ENCODE data around the gene PLEKHM3. TPM values are rescaled to one million over a fixed set of nuclear protein-coding genes. Genes with fewer than 3 reads are reported as not detected.

The PLEKHM3 gene
- polyA plus RNA-seq, 3 donors from 2014 or later = 2.8 to 6.5 (median 3.1) TPM

GRCh38 chr2:207782238-207783030, 242.9 kb downstream of the PLEKHM3 start:
- H3K9me3 Mint-ChIP-seq = no peaks in the 10 kb centered on the region
- peaks cover 2 to 11% (median 2%) of the 10 kb centered on the region in 3 donors for H3K27me3 Mint-ChIP-seq (ENCODE audit: low read depth in 3 of 3)
- H3K4me1 Mint-ChIP-seq = no peaks in the 10 kb centered on the region

GRCh38 chr2:207779523-207779922, 245.8 kb downstream of the PLEKHM3 start:
- Mint-ChIP-seq H3K4me3 (no peak overlapping the region), H3K27ac (no peak overlapping the region), H3K4me1 (no peaks in the 10 kb centered on the region), H3K36me3 (no peaks in the 10 kb centered on the region), H3K27me3 (ENCODE audit: low read depth in 3 of 3) (peaks cover 0 to 13% (median 1%) of the 10 kb centered on the region in 3 donors), H3K9me3 (no peaks in the 10 kb centered on the region)
- DNase-seq = no peak

More at GRCh38 chr2:207782238-207783030, 242.9 kb downstream of the PLEKHM3 start:
- no peak overlapping the region for H3K27ac Mint-ChIP-seq
- H3K4me3 Mint-ChIP-seq = no peak overlapping the region
- H3K36me3 Mint-ChIP-seq = no peaks in the 10 kb centered on the region
- no peak for DNase-seq

GRCh38 chr2:207778298-207778882, 246.9 kb downstream of the PLEKHM3 start:
- Mint-ChIP-seq H3K27ac (no peak overlapping the region), H3K27me3 (ENCODE audit: low read depth in 3 of 3) (peaks cover 0 to 10% (median 0%) of the 10 kb centered on the region in 3 donors), H3K4me3 (no peak overlapping the region), H3K36me3 (no peaks in the 10 kb centered on the region), H3K9me3 (no peaks in the 10 kb centered on the region), H3K4me1 (no peaks in the 10 kb centered on the region)
- no peak for DNase-seq

- Mint-ChIP-seq H3K27ac (no peak overlapping the region), H3K4me1 (no peaks in the 10 kb centered on the region), H3K36me3 (no peaks in the 10 kb centered on the region), H3K4me3 (no peak overlapping the region), H3K27me3 (ENCODE audit: low read depth in 3 of 3) (peaks cover 0 to 10% (median 0%) of the 10 kb centered on the region in 3 donors), H3K9me3 (no peaks in the 10 kb centered on the region)
- no peak for DNase-seq
These were observed 248.2 kb downstream of the PLEKHM3 start for GRCh38 chr2:207777124-207777523.

GRCh38 chr2:207775473-207775872, 249.9 kb downstream of the PLEKHM3 start:
- DNase-seq = no peak
- Mint-ChIP-seq H3K36me3 (no peaks in the 10 kb centered on the region), H3K27ac (peak overlapping the region in 1 of 6 donors; percentile 1), H3K4me1 (peaks cover 5 to 7% of the 10 kb centered on the region in 2 donors), H3K27me3 (ENCODE audit: low read depth in 3 of 3) (peaks cover 0 to 7% (median 5%) of the 10 kb centered on the region in 3 donors), H3K9me3 (no peaks in the 10 kb centered on the region), H3K4me3 (no peak overlapping the region)

- Mint-ChIP-seq H3K4me1 (peaks cover 21 to 26% of the 10 kb centered on the region in 2 donors), H3K4me3 (no peak overlapping the region), H3K36me3 (no peaks in the 10 kb centered on the region), H3K27me3 (ENCODE audit: low read depth in 3 of 3) (peaks cover 8 to 11% (median 8%) of the 10 kb centered on the region in 3 donors), H3K27ac (no peak overlapping the region), H3K9me3 (no peaks in the 10 kb centered on the region)
- no peak for DNase-seq
These were observed 252.5 kb downstream of the PLEKHM3 start for GRCh38 chr2:207772844-207773205.

GRCh38 chr2:207772081-207772843, 253.1 kb downstream of the PLEKHM3 start:
- no peak for DNase-seq
- no peaks in the 10 kb centered on the region for H3K9me3 Mint-ChIP-seq
- H3K4me3 Mint-ChIP-seq = peak overlapping the region in 3 of 5 donors; percentile 10 to 49 (median 43)
- H3K27ac Mint-ChIP-seq = peak overlapping the region in 1 of 6 donors; percentile 26
- no peaks in the 10 kb centered on the region for H3K36me3 Mint-ChIP-seq
- H3K27me3 Mint-ChIP-seq (ENCODE audit: low read depth in 3 of 3) = peaks cover 8 to 14% (median 10%) of the 10 kb centered on the region in 3 donors
- peaks cover 27 to 32% of the 10 kb centered on the region in 2 donors for H3K4me1 Mint-ChIP-seq

- Mint-ChIP-seq H3K4me1 (peaks cover 31 to 40% of the 10 kb centered on the region in 2 donors), H3K27me3 (ENCODE audit: low read depth in 3 of 3) (peaks cover 10 to 15% (median 13%) of the 10 kb centered on the region in 3 donors), H3K9me3 (no peaks in the 10 kb centered on the region), H3K27ac (no peak overlapping the region), H3K36me3 (no peaks in the 10 kb centered on the region), H3K4me3 (peak overlapping the region in 4 of 5 donors; percentile 33 to 97 (median 62))
- DNase-seq = no peak
These were observed 253.9 kb downstream of the PLEKHM3 start for GRCh38 chr2:207771421-207771820.

Other genes with a start within 250 kb of the PLEKHM3 start
- gene CRYGD, start 99.0 kb upstream of the PLEKHM3 start, polyA plus RNA-seq = not detected
- gene CRYGC, start 104.3 kb upstream of the PLEKHM3 start, polyA plus RNA-seq = not detected
- not detected for gene CRYGB, start 120.6 kb upstream of the PLEKHM3 start, polyA plus RNA-seq
- gene CRYGA, start 138.1 kb upstream of the PLEKHM3 start, polyA plus RNA-seq = not detected
- gene C2orf80, start 164.5 kb upstream of the PLEKHM3 start, polyA plus RNA-seq = not detected
- 10 to 100 TPM in 2 of 3 donors, 1 to 10 TPM in 1; 5.2 to 10.7 (median 10.6) TPM for gene IDH1, start 229.5 kb upstream of the PLEKHM3 start, polyA plus RNA-seq
- 10 to 100 TPM in 2 of 3 donors, 1 to 10 TPM in 1; 5.5 to 14.5 (median 10.5) TPM for gene PIKFYVE, start 240.7 kb upstream of the PLEKHM3 start, polyA plus RNA-seq

Measured in immature natural killer cell (primary cell).